ENCODE data around the gene USE1. TPM values are rescaled to one million over a fixed set of nuclear protein-coding genes. Genes with fewer than 3 reads are reported as not detected.

USE1 gene
- total RNA-seq, 1 donor from 2014 or later, result 19.8 TPM

DNA sequence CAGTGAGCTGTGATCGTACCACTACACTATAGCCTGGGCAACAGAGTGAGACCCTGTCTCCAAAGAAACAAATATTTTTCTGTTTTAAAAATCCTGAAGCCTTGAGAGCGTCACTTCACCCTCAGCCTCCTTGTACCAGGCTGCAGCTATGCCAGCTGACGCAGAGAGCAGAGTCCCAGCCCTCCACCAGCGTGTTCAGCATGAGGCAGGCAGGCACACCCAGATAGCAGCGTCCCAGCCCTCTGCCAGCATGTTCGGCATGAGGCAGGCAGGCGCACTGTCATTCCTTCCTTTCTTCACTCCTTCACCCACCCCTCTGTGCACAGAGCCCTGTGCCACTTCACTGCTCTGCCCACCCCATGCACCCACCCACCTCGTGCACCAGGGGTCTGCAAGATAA lies 43.3 kb upstream of the USE1 start:
- DNase-seq (ENCODE audit: low read depth) (no peak), FAIRE-seq (no peak)
- Histone ChIP-seq H3K36me3 (ENCODE audit: insufficient read depth, low read length) (peaks cover 53% of the 10 kb centered on the region), H3K27me3 (ENCODE audit: insufficient read depth, low read length) (no peaks in the 10 kb centered on the region), H2AFZ (ENCODE audit: low read depth, low read length) (no peak overlapping the region), H3K27ac (ENCODE audit: low read depth, low read length) (no peak overlapping the region), H4K20me1 (ENCODE audit: insufficient read depth, low read length) (peaks cover 5% of the 10 kb centered on the region), H3K4me3 (ENCODE audit: insufficient read depth, low read depth, low read length) (no peak overlapping the region), H3K4me2 (ENCODE audit: low read length) (no peak overlapping the region), H3K4me1 (ENCODE audit: insufficient read depth, low read length) (no peaks in the 10 kb centered on the region), H3K9ac (ENCODE audit: low read length) (no peak overlapping the region), H3K9me3 (ENCODE audit: insufficient read depth, low read depth, low read length) (no peaks in the 10 kb centered on the region), H3K79me2 (ENCODE audit: insufficient read depth, low read length) (no peaks in the 10 kb centered on the region)
- TF ChIP-seq EZH2 (IDR thresholded peaks at IDR 0.05; ENCODE audit: insufficient read depth, low read length), result no peak
- TF ChIP-seq, protein P1, sequence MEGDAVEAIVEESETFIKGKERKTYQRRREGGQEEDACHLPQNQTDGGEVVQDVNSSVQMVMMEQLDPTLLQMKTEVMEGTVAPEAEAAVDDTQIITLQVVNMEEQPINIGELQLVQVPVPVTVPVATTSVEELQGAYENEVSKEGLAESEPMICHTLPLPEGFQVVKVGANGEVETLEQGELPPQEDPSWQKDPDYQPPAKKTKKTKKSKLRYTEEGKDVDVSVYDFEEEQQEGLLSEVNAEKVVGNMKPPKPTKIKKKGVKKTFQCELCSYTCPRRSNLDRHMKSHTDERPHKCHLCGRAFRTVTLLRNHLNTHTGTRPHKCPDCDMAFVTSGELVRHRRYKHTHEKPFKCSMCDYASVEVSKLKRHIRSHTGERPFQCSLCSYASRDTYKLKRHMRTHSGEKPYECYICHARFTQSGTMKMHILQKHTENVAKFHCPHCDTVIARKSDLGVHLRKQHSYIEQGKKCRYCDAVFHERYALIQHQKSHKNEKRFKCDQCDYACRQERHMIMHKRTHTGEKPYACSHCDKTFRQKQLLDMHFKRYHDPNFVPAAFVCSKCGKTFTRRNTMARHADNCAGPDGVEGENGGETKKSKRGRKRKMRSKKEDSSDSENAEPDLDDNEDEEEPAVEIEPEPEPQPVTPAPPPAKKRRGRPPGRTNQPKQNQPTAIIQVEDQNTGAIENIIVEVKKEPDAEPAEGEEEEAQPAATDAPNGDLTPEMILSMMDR (IDR thresholded peaks at IDR 0.05; ENCODE audit: insufficient read depth, low read depth, low read length), result no peak
- H3K9me3 Mint-ChIP-seq (ENCODE audit: unreplicated experiment), result no peaks in the 10 kb centered on the region
- no peak overlapping the region for H3K4me3 Mint-ChIP-seq (ENCODE audit: unreplicated experiment)
- no peaks in the 10 kb centered on the region for H3K4me1 Mint-ChIP-seq (ENCODE audit: low read depth, unreplicated experiment)
- H3K36me3 Mint-ChIP-seq (ENCODE audit: low read depth, unreplicated experiment), result peaks cover 40% of the 10 kb centered on the region
- H3K27me3 Mint-ChIP-seq (ENCODE audit: low read depth, unreplicated experiment), result no peaks in the 10 kb centered on the region
- H3K27ac Mint-ChIP-seq (ENCODE audit: unreplicated experiment), result no peak overlapping the region

DNA sequence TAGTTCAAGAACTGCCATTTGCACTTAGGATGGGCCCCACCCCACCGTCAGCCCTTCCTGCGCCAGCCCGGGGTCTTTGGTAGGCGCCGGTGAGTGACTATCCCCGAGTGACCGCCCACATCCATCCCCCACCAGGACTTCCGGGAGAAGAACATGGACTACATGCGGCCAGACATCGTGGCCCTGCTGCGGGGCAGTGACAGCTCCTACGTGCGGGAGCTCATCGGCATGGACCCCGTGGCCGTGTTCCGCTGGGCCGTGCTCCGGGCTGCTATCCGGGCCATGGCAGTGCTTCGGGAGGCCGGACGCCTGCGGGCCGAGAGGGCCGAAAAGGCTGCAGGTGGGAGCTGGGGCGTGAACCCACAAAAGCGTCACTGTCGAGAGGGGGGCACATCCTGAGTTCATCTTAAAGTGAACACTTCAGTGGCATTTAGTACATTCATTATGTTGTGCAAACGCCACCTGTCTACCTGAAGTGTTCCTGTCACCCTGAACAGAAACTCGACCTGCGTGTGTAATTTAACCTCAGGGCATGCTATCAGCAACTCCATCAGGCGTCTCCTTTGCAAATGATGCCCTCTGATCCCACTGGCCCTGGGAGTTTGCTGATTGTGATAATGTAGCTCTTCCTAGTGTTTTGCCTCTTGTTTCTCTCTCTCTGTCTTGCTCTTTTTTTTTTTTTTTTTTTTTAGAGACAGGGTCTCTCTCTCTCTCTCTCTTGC lies 42.4 kb upstream of the USE1 start:
- Histone ChIP-seq H3K4me3 (ENCODE audit: insufficient read depth, low read depth, low read length) (no peak overlapping the region), H4K20me1 (ENCODE audit: insufficient read depth, low read length) (peaks cover 6% of the 10 kb centered on the region), H2AFZ (ENCODE audit: low read depth, low read length) (no peak overlapping the region), H3K9me3 (ENCODE audit: insufficient read depth, low read depth, low read length) (no peaks in the 10 kb centered on the region), H3K4me2 (ENCODE audit: low read length) (no peak overlapping the region), H3K9ac (ENCODE audit: low read length) (no peak overlapping the region), H3K27ac (ENCODE audit: low read depth, low read length) (no peak overlapping the region), H3K36me3 (ENCODE audit: insufficient read depth, low read length) (peaks cover 45% of the 10 kb centered on the region), H3K4me1 (ENCODE audit: insufficient read depth, low read length) (no peaks in the 10 kb centered on the region), H3K27me3 (ENCODE audit: insufficient read depth, low read length) (no peaks in the 10 kb centered on the region), H3K79me2 (ENCODE audit: insufficient read depth, low read length) (no peaks in the 10 kb centered on the region)
- DNase-seq (ENCODE audit: low read depth) (no peak), FAIRE-seq (no peak)
- H3K27me3 Mint-ChIP-seq (ENCODE audit: low read depth, unreplicated experiment), result no peaks in the 10 kb centered on the region
- no peak overlapping the region for H3K4me3 Mint-ChIP-seq (ENCODE audit: unreplicated experiment)
- TF ChIP-seq, protein P1 (IDR thresholded peaks at IDR 0.05; ENCODE audit: insufficient read depth, low read depth, low read length), result no peak
- TF ChIP-seq EZH2 (IDR thresholded peaks at IDR 0.05; ENCODE audit: insufficient read depth, low read length), result no peak
- H3K4me1 Mint-ChIP-seq (ENCODE audit: low read depth, unreplicated experiment), result no peaks in the 10 kb centered on the region
- H3K9me3 Mint-ChIP-seq (ENCODE audit: unreplicated experiment), result no peaks in the 10 kb centered on the region
- H3K36me3 Mint-ChIP-seq (ENCODE audit: low read depth, unreplicated experiment), result peaks cover 41% of the 10 kb centered on the region
- H3K27ac Mint-ChIP-seq (ENCODE audit: unreplicated experiment), result no peak overlapping the region

DNA sequence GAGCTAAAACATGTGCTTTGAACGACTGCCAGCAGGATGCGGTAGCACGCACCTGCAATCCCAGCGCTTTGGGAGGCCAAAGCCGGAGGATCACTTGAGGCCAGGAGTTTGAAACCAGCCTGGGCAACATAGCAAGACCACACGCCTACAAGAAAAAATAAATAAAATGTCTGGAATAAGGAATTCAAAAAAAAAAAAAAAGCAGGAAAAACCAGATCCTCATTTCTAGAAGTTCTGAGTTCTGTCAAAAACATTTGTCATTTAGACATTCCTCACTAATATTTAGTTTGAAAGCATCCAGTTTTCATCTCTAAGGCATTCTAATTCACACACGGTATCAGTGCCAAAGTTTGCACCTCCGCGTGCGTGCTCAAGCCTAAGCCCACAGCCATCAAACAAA lies 36.9 kb upstream of the USE1 start:
- Mint-ChIP-seq H3K9me3 (ENCODE audit: unreplicated experiment) (no peaks in the 10 kb centered on the region), H3K4me1 (ENCODE audit: low read depth, unreplicated experiment) (no peaks in the 10 kb centered on the region), H3K4me3 (ENCODE audit: unreplicated experiment) (no peak overlapping the region), H3K27me3 (ENCODE audit: low read depth, unreplicated experiment) (no peaks in the 10 kb centered on the region), H3K36me3 (ENCODE audit: low read depth, unreplicated experiment) (peaks cover 14% of the 10 kb centered on the region), H3K27ac (ENCODE audit: unreplicated experiment) (no peak overlapping the region)
- TF ChIP-seq, protein P1 (IDR thresholded peaks at IDR 0.05; ENCODE audit: insufficient read depth, low read depth, low read length), result no peak
- TF ChIP-seq EZH2 (IDR thresholded peaks at IDR 0.05; ENCODE audit: insufficient read depth, low read length), result no peak
- Histone ChIP-seq H3K27ac (ENCODE audit: low read depth, low read length) (no peak overlapping the region), H2AFZ (ENCODE audit: low read depth, low read length) (no peak overlapping the region), H3K9ac (ENCODE audit: low read length) (no peak overlapping the region), H3K4me2 (ENCODE audit: low read length) (no peak overlapping the region), H3K4me1 (ENCODE audit: insufficient read depth, low read length) (no peaks in the 10 kb centered on the region), H3K36me3 (ENCODE audit: insufficient read depth, low read length) (peaks cover 21% of the 10 kb centered on the region), H3K9me3 (ENCODE audit: insufficient read depth, low read depth, low read length) (no peaks in the 10 kb centered on the region), H3K79me2 (ENCODE audit: insufficient read depth, low read length) (no peaks in the 10 kb centered on the region), H4K20me1 (ENCODE audit: insufficient read depth, low read length) (peaks cover 4% of the 10 kb centered on the region), H3K4me3 (ENCODE audit: insufficient read depth, low read depth, low read length) (no peak overlapping the region), H3K27me3 (ENCODE audit: insufficient read depth, low read length) (no peaks in the 10 kb centered on the region)
- FAIRE-seq, result no peak
- no peak for DNase-seq (ENCODE audit: low read depth)
